Measurements from ENCODE around the gene LIN9. TPM values are rescaled to one million over a fixed set of nuclear protein-coding genes. Genes with fewer than 3 reads are reported as not detected.

LIN9 gene
- polyA plus RNA-seq, 1 experiment: 2.1 TPM

DNA sequence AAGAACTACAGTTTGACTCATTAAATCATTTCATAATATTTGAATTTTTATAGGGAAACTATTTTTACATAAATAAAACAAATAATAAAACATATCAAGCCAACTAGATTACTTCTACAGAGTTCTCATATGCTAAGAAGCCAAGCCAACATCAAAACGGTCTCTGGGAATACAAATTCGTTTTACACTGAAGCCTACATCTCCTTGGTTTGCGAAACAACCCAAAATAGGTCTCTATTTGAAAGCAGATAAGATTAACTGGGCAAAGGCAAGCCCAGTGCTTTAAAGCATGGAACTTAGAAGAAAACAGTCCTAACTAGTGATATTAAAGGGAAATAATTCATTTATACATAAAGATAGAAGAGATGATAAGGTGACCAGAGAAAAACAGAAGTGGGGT is 60.2 kb downstream of the LIN9 start:
- POLR2A ChIA-PET: no interaction called here
- DNase-seq (ENCODE audit: low read depth): no peak
- H3K36me3 ChIP-seq (ENCODE audit: control insufficient read depth, insufficient read depth, low read length): no peaks in the 10 kb centered on the region
- TF ChIP-seq, protein P1, sequence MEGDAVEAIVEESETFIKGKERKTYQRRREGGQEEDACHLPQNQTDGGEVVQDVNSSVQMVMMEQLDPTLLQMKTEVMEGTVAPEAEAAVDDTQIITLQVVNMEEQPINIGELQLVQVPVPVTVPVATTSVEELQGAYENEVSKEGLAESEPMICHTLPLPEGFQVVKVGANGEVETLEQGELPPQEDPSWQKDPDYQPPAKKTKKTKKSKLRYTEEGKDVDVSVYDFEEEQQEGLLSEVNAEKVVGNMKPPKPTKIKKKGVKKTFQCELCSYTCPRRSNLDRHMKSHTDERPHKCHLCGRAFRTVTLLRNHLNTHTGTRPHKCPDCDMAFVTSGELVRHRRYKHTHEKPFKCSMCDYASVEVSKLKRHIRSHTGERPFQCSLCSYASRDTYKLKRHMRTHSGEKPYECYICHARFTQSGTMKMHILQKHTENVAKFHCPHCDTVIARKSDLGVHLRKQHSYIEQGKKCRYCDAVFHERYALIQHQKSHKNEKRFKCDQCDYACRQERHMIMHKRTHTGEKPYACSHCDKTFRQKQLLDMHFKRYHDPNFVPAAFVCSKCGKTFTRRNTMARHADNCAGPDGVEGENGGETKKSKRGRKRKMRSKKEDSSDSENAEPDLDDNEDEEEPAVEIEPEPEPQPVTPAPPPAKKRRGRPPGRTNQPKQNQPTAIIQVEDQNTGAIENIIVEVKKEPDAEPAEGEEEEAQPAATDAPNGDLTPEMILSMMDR (IDR thresholded peaks at IDR 0.05; ENCODE audit: insufficient read depth, low read depth, low read length): no peak
- no peaks in the 10 kb centered on the region for H3K27me3 ChIP-seq (ENCODE audit: control insufficient read depth, insufficient read depth, low read length)
- no peak overlapping the region for H3K4me3 ChIP-seq (ENCODE audit: low read depth, low read length)
- CTCF ChIA-PET: no interaction called here

DNA sequence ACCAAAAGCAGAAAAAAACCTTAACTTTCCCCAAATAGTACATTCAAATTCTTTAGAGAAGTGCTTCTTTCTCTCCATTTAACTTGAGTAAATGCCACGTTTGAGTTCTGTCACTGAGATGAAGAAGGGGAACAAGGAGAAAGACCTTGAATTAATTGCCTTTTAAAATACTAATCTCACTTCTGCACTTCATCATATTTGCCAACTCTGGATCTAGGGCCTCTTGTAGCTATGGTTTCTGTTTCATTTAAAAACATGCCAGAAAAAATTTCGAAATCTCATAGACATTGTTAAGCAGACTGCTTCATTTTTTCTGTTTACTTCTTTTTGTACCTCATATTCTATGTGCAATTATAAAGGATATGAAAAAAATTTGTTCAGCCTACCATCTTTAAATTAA is 60.9 kb downstream of the LIN9 start:
- ChIA-PET CTCF (no interaction called here), POLR2A (no interaction called here)
- TF ChIP-seq, protein P1 (IDR thresholded peaks at IDR 0.05; ENCODE audit: insufficient read depth, low read depth, low read length): no peak
- no peaks in the 10 kb centered on the region for H3K27me3 ChIP-seq (ENCODE audit: control insufficient read depth, insufficient read depth, low read length)
- no peak overlapping the region for H3K4me3 ChIP-seq (ENCODE audit: low read depth, low read length)
- H3K36me3 ChIP-seq (ENCODE audit: control insufficient read depth, insufficient read depth, low read length): no peaks in the 10 kb centered on the region
- peak; percentile 6 for DNase-seq (ENCODE audit: low read depth)

DNA sequence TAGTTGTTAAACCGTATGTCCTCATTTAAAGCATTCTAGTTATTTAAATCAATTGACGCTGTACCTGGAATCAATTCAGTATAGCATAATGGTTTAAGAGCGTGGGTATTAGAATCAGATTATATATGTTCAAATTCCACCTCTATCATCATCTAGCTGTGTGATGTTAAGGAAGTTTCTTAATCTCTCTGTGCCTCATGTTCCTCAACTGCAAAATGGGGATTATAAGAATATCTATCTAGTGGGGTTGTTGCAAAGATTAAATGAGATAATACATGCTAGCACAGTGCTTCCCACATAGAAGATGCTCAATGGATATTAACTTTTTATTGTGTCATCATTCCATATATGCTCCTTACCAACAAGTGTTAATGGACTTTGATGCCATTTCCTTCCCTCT is 69.5 kb downstream of the LIN9 start:
- H3K27me3 ChIP-seq (ENCODE audit: control insufficient read depth, insufficient read depth, low read length): no peaks in the 10 kb centered on the region
- POLR2A ChIA-PET: no interaction called here
- CTCF ChIA-PET: no interaction called here
- TF ChIP-seq, protein P1 (IDR thresholded peaks at IDR 0.05; ENCODE audit: insufficient read depth, low read depth, low read length): no peak
- H3K36me3 ChIP-seq (ENCODE audit: control insufficient read depth, insufficient read depth, low read length): no peaks in the 10 kb centered on the region
- no peak overlapping the region for H3K4me3 ChIP-seq (ENCODE audit: low read depth, low read length)
- no peak for DNase-seq (ENCODE audit: low read depth)

DNA sequence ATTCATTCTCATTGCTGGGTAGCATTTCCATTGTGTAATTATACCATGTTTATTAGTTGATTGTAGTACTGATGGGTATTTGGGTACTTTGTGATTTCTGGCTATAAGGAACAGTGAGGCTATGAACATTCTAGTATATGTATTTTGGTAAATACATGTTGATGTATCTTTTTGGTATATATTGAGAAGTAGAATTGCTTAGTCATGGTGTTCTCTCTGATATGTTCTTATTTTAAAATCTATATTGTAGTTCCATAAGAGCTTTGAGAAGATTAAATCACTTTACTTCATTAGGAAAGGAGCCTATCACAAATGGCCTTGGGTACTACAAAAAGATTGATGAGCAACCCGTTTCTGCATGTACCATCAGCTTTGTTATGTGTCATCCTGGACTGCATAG is 72.1 kb downstream of the LIN9 start:
- no peak for DNase-seq (ENCODE audit: low read depth)
- Histone ChIP-seq H3K27me3 (ENCODE audit: control insufficient read depth, insufficient read depth, low read length) (no peaks in the 10 kb centered on the region), H3K4me3 (ENCODE audit: low read depth, low read length) (no peak overlapping the region), H3K36me3 (ENCODE audit: control insufficient read depth, insufficient read depth, low read length) (no peaks in the 10 kb centered on the region)
- CTCF ChIA-PET: no interaction called here
- TF ChIP-seq, protein P1 (IDR thresholded peaks at IDR 0.05; ENCODE audit: insufficient read depth, low read depth, low read length): no peak
- POLR2A ChIA-PET: no interaction called here

DNA sequence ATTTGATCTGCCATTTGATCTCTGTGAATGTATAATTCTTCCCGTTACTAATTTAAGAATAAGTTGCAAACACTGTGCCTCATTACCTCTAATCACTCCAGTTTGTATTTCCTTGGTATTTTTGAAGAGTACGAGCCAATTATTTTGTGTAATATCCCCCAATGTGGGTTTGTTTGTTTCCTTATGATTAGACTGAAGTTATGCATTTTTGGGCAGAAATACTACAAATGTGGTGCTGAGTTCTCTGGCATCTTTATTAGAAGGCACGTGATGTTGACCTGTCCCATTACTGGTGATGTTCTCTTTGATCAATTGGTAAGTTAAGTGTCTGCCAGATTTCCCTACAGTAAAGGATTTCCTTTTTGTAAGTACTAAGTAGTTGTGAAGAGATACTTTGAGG is 75.2 kb downstream of the LIN9 start:
- Histone ChIP-seq H3K36me3 (ENCODE audit: control insufficient read depth, insufficient read depth, low read length) (no peaks in the 10 kb centered on the region), H3K27me3 (ENCODE audit: control insufficient read depth, insufficient read depth, low read length) (no peaks in the 10 kb centered on the region), H3K4me3 (ENCODE audit: low read depth, low read length) (no peak overlapping the region)
- ChIA-PET POLR2A (no interaction called here), CTCF (no interaction called here)
- no peak for DNase-seq (ENCODE audit: low read depth)
- TF ChIP-seq, protein P1 (IDR thresholded peaks at IDR 0.05; ENCODE audit: insufficient read depth, low read depth, low read length): no peak
